Body of pancreas (tissue), 4 donors: ENCODE results near the gene ASPRV1.

Experiments
- CTCF ChIP-seq, 7 experiments: fragments of 450-650 bp in 4 of 7; fragments of 200-600 bp in 3 of 7; sonication (generic) in 3 of 7; IDR thresholded peaks; one replicate each; pipeline ENCODE4 v1.5.1; 2016 to 2019; ENCODE audit warnings: antibody characterized with exemption in 7 of 7
- POLR2A ChIP-seq, 3 donors: fragments of 450-650 bp; IDR thresholded peaks; one replicate each; pipeline ENCODE4 v1.6.1; 2016; ENCODE audit warnings: antibody characterized with exemption in 3 of 3, mild to moderate bottlenecking in 2 of 3

- TF ChIP-seq CTCF (IDR thresholded peaks at IDR 0.05): no peak
- TF ChIP-seq POLR2A (IDR thresholded peaks at IDR 0.05): no peak
Observed at GRCh38 chr2:69944756-69945155, 16.7 kb downstream of the ASPRV1 start.
